Measurements from ENCODE around the gene AQP2. TPM values are rescaled to one million over a fixed set of nuclear protein-coding genes. Genes with fewer than 3 reads are reported as not detected.

The AQP2 gene
- total RNA-seq, 3 donors from 2014 or later (not counting 1 experiment from before 2014, with no cell fraction given), result not detected

GRCh38 chr12:49966511-49967041, 16.0 kb downstream of the AQP2 start:
- Histone ChIP-seq H3K4me3 (ENCODE audit: low read length) (no peak overlapping the region), H3K27me3 (ENCODE audit: control insufficient read depth, insufficient read depth, low read length) (peaks cover 8% of the 10 kb centered on the region), H3K36me3 (ENCODE audit: control insufficient read depth, insufficient read depth, low read length) (no peaks in the 10 kb centered on the region), H3K4me1 (ENCODE audit: control insufficient read depth, insufficient read depth, low read length) (peaks cover 14% of the 10 kb centered on the region), H3K27ac (ENCODE audit: low read length) (no peak overlapping the region), H3K9me3 (ENCODE audit: control insufficient read depth, insufficient read depth, low read length) (no peaks in the 10 kb centered on the region)
- H3K4me1 Mint-ChIP-seq, result peaks cover 0 to 5% of the 10 kb centered on the region in 2 donors
- no peak for TF ChIP-seq CTCF (IDR thresholded peaks at IDR 0.05)
- no peak for ATAC-seq
- peaks cover 33 to 37% of the 10 kb centered on the region in 2 donors for H3K27me3 Mint-ChIP-seq (ENCODE audit: low read depth in 2 of 2)
- no peaks in the 10 kb centered on the region for H3K36me3 Mint-ChIP-seq
- peak overlapping the region; percentile 83 for H3K4me3 Mint-ChIP-seq
- WGBS (ENCODE audit: insufficient coverage), result 27% methylated on average over 16 of the region's 16 CpGs
- intact Hi-C loops (cut with micrococcal nuclease), result loop anchor here (1.0 to 5.0 kb wide), 2 partner anchors 90 to 106 kb away; no protein-coding TSS in a partner anchor
- no peak for DNase-seq
- no peaks in the 10 kb centered on the region for H3K9me3 Mint-ChIP-seq
- H3K27ac Mint-ChIP-seq, result peak overlapping the region in 1 of 2 donors; percentile 42

- no peak overlapping the region for H3K27ac ChIP-seq (ENCODE audit: low read length)
- H3K4me3 ChIP-seq (ENCODE audit: low read length), result peak overlapping the region; percentile 26
- H3K9me3 Mint-ChIP-seq, result no peaks in the 10 kb centered on the region
- ATAC-seq (peak; percentile 87 to 90 (median 90)), DNase-seq (peak; percentile 90 to 94)
- H3K27me3 Mint-ChIP-seq (ENCODE audit: low read depth in 2 of 2), result peaks cover 32 to 34% of the 10 kb centered on the region in 2 donors
- intact Hi-C loops (cut with micrococcal nuclease), result loop anchor here (1.0 to 5.0 kb wide), 2 partner anchors 89 to 105 kb away; no protein-coding TSS in a partner anchor
- peak; percentile 93 for TF ChIP-seq CTCF (IDR thresholded peaks at IDR 0.05)
- no peaks in the 10 kb centered on the region for H3K36me3 Mint-ChIP-seq
- H3K4me1 ChIP-seq (ENCODE audit: control insufficient read depth, insufficient read depth, low read length), result peaks cover 14% of the 10 kb centered on the region
- H3K9me3 ChIP-seq (ENCODE audit: control insufficient read depth, insufficient read depth, low read length), result no peaks in the 10 kb centered on the region
- WGBS (ENCODE audit: insufficient coverage), result 2% methylated on average over 40 of the region's 40 CpGs
- H3K4me1 Mint-ChIP-seq, result peaks cover 0 to 5% of the 10 kb centered on the region in 2 donors
- H3K27me3 ChIP-seq (ENCODE audit: control insufficient read depth, insufficient read depth, low read length), result peaks cover 8% of the 10 kb centered on the region
- no peaks in the 10 kb centered on the region for H3K36me3 ChIP-seq (ENCODE audit: control insufficient read depth, insufficient read depth, low read length)
- H3K27ac Mint-ChIP-seq, result peak overlapping the region in 1 of 2 donors; percentile 42
- peak overlapping the region; percentile 83 for H3K4me3 Mint-ChIP-seq
These were observed 16.7 kb downstream of the AQP2 start for GRCh38 chr12:49967042-49967776.

- no peak for ATAC-seq
These were observed 17.3 kb downstream of the AQP2 start for GRCh38 chr12:49967777-49968250.

More at GRCh38 chr12:49967777-49968250, 17.3 kb downstream of the AQP2 start:
- Mint-ChIP-seq H3K27ac (no peak overlapping the region), H3K4me3 (peak overlapping the region; percentile 83), H3K9me3 (no peaks in the 10 kb centered on the region), H3K27me3 (ENCODE audit: low read depth in 2 of 2) (peaks cover 26 to 28% of the 10 kb centered on the region in 2 donors), H3K36me3 (no peaks in the 10 kb centered on the region), H3K4me1 (peaks cover 0 to 5% of the 10 kb centered on the region in 2 donors)
- H3K36me3 ChIP-seq (ENCODE audit: control insufficient read depth, insufficient read depth, low read length), result no peaks in the 10 kb centered on the region
- H3K27ac ChIP-seq (ENCODE audit: low read length), result no peak overlapping the region
- intact Hi-C loops (cut with micrococcal nuclease), result loop anchor here (1.0 to 5.0 kb wide), 2 partner anchors 88 to 104 kb away; no protein-coding TSS in a partner anchor
- H3K27me3 ChIP-seq (ENCODE audit: control insufficient read depth, insufficient read depth, low read length), result peaks cover 8% of the 10 kb centered on the region
- no peak for TF ChIP-seq CTCF (IDR thresholded peaks at IDR 0.05)
- 37% methylated on average over 15 of the region's 15 CpGs for WGBS (ENCODE audit: insufficient coverage)
- no peaks in the 10 kb centered on the region for H3K9me3 ChIP-seq (ENCODE audit: control insufficient read depth, insufficient read depth, low read length)
- H3K4me3 ChIP-seq (ENCODE audit: low read length), result peak overlapping the region; percentile 26
- peaks cover 14% of the 10 kb centered on the region for H3K4me1 ChIP-seq (ENCODE audit: control insufficient read depth, insufficient read depth, low read length)
- no peak for DNase-seq
